Measurements from ENCODE around the gene LIG1.

LIG1 gene

DNA sequence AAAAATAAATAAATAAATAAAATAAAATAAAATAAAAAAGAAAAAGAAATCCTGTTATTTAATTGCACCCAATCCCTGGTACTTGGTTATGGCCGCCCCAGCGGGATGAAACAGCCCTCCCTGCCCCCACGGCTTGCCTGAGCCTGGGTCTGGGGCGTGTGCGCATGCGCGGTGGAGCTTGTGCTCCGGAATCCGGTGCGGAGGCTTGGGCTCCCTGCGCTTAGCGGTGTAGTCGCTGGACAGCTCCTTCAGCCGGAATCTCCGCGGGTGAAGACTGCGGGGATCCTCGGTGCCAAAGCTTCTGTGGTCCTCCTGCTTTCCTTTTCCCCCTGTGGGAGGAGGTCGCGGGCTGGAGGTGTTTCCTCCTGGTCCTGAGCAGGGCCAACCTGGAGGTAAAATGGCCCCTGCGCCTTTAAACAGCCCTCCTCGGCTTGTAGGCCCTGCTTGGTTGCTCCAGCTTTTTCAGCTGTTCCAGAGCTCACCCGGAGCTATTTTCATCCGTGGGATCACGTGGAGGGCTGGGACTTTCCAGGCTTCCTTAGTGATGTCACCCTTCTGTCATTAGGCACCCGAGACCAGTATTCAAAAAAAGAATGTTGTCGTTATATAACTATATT is 59.7 kb downstream of the LIG1 start, which contains the start of gene PLA2G4C (continued):
- TF ChIP-seq ZNF660 (tag by site-specific recombination; IDR thresholded peaks at IDR 0.05): peak; percentile 78; the same call in 1 of the 2 replicates
- TF ChIP-seq ZNF600 (tag by site-specific recombination; IDR thresholded peaks at IDR 0.05): peak; percentile 98
- no peak for TF ChIP-seq ZNF121 (tag by site-specific recombination; IDR thresholded peaks at IDR 0.05)
- TF ChIP-seq SETDB1 (IDR thresholded peaks at IDR 0.05; ENCODE audit: insufficient read length, low read length): no peak
- peak; percentile 50; the same call in 1 of the 2 replicates for TF ChIP-seq ZBTB8A (tag by site-specific recombination; IDR thresholded peaks at IDR 0.05)
- TF ChIP-seq ZNF626 (tag by site-specific recombination; IDR thresholded peaks at IDR 0.05): no peak
- no peak for TF ChIP-seq ZNF19 (tag by site-specific recombination; IDR thresholded peaks at IDR 0.05; ENCODE audit: low read depth)
- TF ChIP-seq ZNF843 (tag by site-specific recombination; IDR thresholded peaks at IDR 0.05): peak; percentile 15; the same call in 1 of the 2 replicates
- TF ChIP-seq IKZF3 (tag by site-specific recombination; IDR thresholded peaks at IDR 0.05): peak; percentile 57; the same call in 1 of the 2 replicates
- TF ChIP-seq SCRT2 (tag by site-specific recombination; IDR thresholded peaks at IDR 0.05): no peak
- TF ChIP-seq SP3 (tag by site-specific recombination; IDR thresholded peaks at IDR 0.05): no peak
- TF ChIP-seq ZNF362 (tag by site-specific recombination; IDR thresholded peaks at IDR 0.05): peak; percentile 62
- no peak for TF ChIP-seq ZNF114 (tag by site-specific recombination; IDR thresholded peaks at IDR 0.05)
- TF ChIP-seq, protein P1, sequence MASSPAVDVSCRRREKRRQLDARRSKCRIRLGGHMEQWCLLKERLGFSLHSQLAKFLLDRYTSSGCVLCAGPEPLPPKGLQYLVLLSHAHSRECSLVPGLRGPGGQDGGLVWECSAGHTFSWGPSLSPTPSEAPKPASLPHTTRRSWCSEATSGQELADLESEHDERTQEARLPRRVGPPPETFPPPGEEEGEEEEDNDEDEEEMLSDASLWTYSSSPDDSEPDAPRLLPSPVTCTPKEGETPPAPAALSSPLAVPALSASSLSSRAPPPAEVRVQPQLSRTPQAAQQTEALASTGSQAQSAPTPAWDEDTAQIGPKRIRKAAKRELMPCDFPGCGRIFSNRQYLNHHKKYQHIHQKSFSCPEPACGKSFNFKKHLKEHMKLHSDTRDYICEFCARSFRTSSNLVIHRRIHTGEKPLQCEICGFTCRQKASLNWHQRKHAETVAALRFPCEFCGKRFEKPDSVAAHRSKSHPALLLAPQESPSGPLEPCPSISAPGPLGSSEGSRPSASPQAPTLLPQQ (tag by site-specific recombination; IDR thresholded peaks at IDR 0.05): peak; percentile 79
- no peak for TF ChIP-seq ZNF146 (tag by site-specific recombination; IDR thresholded peaks at IDR 0.05)
- no peak for TF ChIP-seq BCL11B (tag by site-specific recombination; IDR thresholded peaks at IDR 0.05; ENCODE audit: low read depth)
- no peak for TF ChIP-seq ZNF521 (tag by site-specific recombination; IDR thresholded peaks at IDR 0.05)
- peak; percentile 52 for TF ChIP-seq ZIC2 (tag by site-specific recombination; IDR thresholded peaks at IDR 0.05)
- TF ChIP-seq YY1 (tag by site-specific recombination; IDR thresholded peaks at IDR 0.05): peak; percentile 57; the same call in 1 of the 2 replicates
- no peak for TF ChIP-seq ZNF311 (tag by site-specific recombination; IDR thresholded peaks at IDR 0.05; ENCODE audit: borderline replicate concordance)
- TF ChIP-seq PRDM4 (tag by site-specific recombination; IDR thresholded peaks at IDR 0.05): no peak
- TF ChIP-seq GLIS1 (tag by site-specific recombination; IDR thresholded peaks at IDR 0.05): peak; percentile 65; the same call in 1 of the 2 replicates
- TF ChIP-seq, protein P2, sequence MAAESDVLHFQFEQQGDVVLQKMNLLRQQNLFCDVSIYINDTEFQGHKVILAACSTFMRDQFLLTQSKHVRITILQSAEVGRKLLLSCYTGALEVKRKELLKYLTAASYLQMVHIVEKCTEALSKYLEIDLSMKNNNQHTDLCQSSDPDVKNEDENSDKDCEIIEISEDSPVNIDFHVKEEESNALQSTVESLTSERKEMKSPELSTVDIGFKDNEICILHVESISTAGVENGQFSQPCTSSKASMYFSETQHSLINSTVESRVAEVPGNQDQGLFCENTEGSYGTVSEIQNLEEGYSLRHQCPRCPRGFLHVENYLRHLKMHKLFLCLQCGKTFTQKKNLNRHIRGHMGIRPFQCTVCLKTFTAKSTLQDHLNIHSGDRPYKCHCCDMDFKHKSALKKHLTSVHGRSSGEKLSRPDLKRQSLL (tag by site-specific recombination; IDR thresholded peaks at IDR 0.05): peak; percentile 87
- no peak for TF ChIP-seq ZNF830 (tag by site-specific recombination; IDR thresholded peaks at IDR 0.05; ENCODE audit: low read depth)
- TF ChIP-seq ZNF518A (tag by site-specific recombination; conservative IDR thresholded peaks at IDR 0.05; ENCODE audit: low read depth): peak; percentile 41
- TF ChIP-seq ZNF184 (tag by site-specific recombination; IDR thresholded peaks at IDR 0.05): no peak
- TF ChIP-seq, protein P3, sequence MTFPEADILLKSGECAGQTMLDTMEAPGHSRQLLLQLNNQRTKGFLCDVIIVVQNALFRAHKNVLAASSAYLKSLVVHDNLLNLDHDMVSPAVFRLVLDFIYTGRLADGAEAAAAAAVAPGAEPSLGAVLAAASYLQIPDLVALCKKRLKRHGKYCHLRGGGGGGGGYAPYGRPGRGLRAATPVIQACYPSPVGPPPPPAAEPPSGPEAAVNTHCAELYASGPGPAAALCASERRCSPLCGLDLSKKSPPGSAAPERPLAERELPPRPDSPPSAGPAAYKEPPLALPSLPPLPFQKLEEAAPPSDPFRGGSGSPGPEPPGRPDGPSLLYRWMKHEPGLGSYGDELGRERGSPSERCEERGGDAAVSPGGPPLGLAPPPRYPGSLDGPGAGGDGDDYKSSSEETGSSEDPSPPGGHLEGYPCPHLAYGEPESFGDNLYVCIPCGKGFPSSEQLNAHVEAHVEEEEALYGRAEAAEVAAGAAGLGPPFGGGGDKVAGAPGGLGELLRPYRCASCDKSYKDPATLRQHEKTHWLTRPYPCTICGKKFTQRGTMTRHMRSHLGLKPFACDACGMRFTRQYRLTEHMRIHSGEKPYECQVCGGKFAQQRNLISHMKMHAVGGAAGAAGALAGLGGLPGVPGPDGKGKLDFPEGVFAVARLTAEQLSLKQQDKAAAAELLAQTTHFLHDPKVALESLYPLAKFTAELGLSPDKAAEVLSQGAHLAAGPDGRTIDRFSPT (tag by site-specific recombination; IDR thresholded peaks at IDR 0.05): no peak
